Nephron progenitor cell (in vitro differentiated cells): Measurements from ENCODE around the gene GPR68.

Experiments used
- DNase-seq: peaks from one replicate; pipeline ENCODE4 v3.0.0; 2021
- H3K27ac Mint-ChIP-seq: 2 replicates; pipeline ENCODE4 v1.8.0; 2021; ENCODE audit warnings: mild to moderate bottlenecking, moderate library complexity, mixed read lengths
- H3K27me3 Mint-ChIP-seq: 2 replicates; pipeline ENCODE4 v1.8.0; 2021; ENCODE audit warnings: mild to moderate bottlenecking, low read depth, mixed read lengths; ENCODE audit not compliant: poor library complexity
- H3K36me3 Mint-ChIP-seq: 2 replicates; pipeline ENCODE4 v1.8.0; 2021; ENCODE audit warnings: low read depth, mixed read lengths
- H3K4me1 Mint-ChIP-seq: 2 replicates; pipeline ENCODE4 v1.8.0; 2021; ENCODE audit warnings: mixed read lengths
- H3K4me3 Mint-ChIP-seq: 2 replicates; pipeline ENCODE4 v1.8.0; 2021; ENCODE audit warnings: mild to moderate bottlenecking, moderate library complexity, mixed read lengths
- H3K9me3 Mint-ChIP-seq: 2 replicates; pipeline ENCODE4 v1.8.0; 2021; ENCODE audit warnings: mild to moderate bottlenecking, moderate library complexity, mixed read lengths
- CTCF ChIP-seq: fragments of 200-600 bp; sonication (generic); IDR thresholded peaks from 2 replicates; pipeline ENCODE4 v1.5.0; 2021; ENCODE audit warnings: antibody characterized with exemption

Gene GPR68

GRCh38 chr14:91290986-91291385 lies 46.5 kb upstream of the GPR68 start:
- H3K27me3 Mint-ChIP-seq: no peaks in the 10 kb centered on the region

GRCh38 chr14:91289464-91289863 lies 45.0 kb upstream of the GPR68 start:
- peaks cover 22% of the 10 kb centered on the region for H3K4me1 Mint-ChIP-seq
- no peak for TF ChIP-seq CTCF
- no peak for DNase-seq
- H3K9me3 Mint-ChIP-seq: no peaks in the 10 kb centered on the region
- no peak overlapping the region for H3K27ac Mint-ChIP-seq
- H3K27me3 Mint-ChIP-seq: peaks cover 2% of the 10 kb centered on the region
- peaks cover 66% of the 10 kb centered on the region for H3K36me3 Mint-ChIP-seq
- no peak overlapping the region for H3K4me3 Mint-ChIP-seq

More at GRCh38 chr14:91290986-91291385, 46.5 kb upstream of the GPR68 start:
- no peak for DNase-seq
- no peak overlapping the region for H3K4me3 Mint-ChIP-seq
- H3K27ac Mint-ChIP-seq: peak overlapping the region; percentile 18
- TF ChIP-seq CTCF: no peak
- H3K36me3 Mint-ChIP-seq: peaks cover 67% of the 10 kb centered on the region
- H3K9me3 Mint-ChIP-seq: no peaks in the 10 kb centered on the region
- peaks cover 7% of the 10 kb centered on the region for H3K4me1 Mint-ChIP-seq

- no peaks in the 10 kb centered on the region for H3K9me3 Mint-ChIP-seq
- H3K4me1 Mint-ChIP-seq: peaks cover 28% of the 10 kb centered on the region
- DNase-seq: no peak
- no peak for TF ChIP-seq CTCF
- peaks cover 66% of the 10 kb centered on the region for H3K36me3 Mint-ChIP-seq
- H3K27ac Mint-ChIP-seq: no peak overlapping the region
- peaks cover 2% of the 10 kb centered on the region for H3K27me3 Mint-ChIP-seq
- H3K4me3 Mint-ChIP-seq: no peak overlapping the region
These were observed 44.4 kb upstream of the GPR68 start for GRCh38 chr14:91288876-91289275.

GRCh38 chr14:91286530-91286937 lies 42.0 kb upstream of the GPR68 start:
- H3K27ac Mint-ChIP-seq: peak overlapping the region; percentile 16

GRCh38 chr14:91284791-91285548 lies 40.5 kb upstream of the GPR68 start:
- DNase-seq: no peak
- peaks cover 2% of the 10 kb centered on the region for H3K27me3 Mint-ChIP-seq
- H3K36me3 Mint-ChIP-seq: peaks cover 72% of the 10 kb centered on the region
- no peaks in the 10 kb centered on the region for H3K9me3 Mint-ChIP-seq
- H3K4me1 Mint-ChIP-seq: peaks cover 30% of the 10 kb centered on the region
- H3K27ac Mint-ChIP-seq: peak overlapping the region; percentile 49
- no peak overlapping the region for H3K4me3 Mint-ChIP-seq
- TF ChIP-seq CTCF: no peak

More at GRCh38 chr14:91286530-91286937, 42.0 kb upstream of the GPR68 start:
- peaks cover 2% of the 10 kb centered on the region for H3K27me3 Mint-ChIP-seq
- peaks cover 30% of the 10 kb centered on the region for H3K4me1 Mint-ChIP-seq
- TF ChIP-seq CTCF: peak; percentile 85
- H3K9me3 Mint-ChIP-seq: no peaks in the 10 kb centered on the region
- DNase-seq: peak; percentile 80
- peaks cover 77% of the 10 kb centered on the region for H3K36me3 Mint-ChIP-seq
- peak overlapping the region; percentile 10 for H3K4me3 Mint-ChIP-seq
